HepG2 (cell line): ENCODE data around the gene ARMH2. TPM values are rescaled to one million over a fixed set of nuclear protein-coding genes. Genes with fewer than 3 reads are reported as not detected.

Experiments
- AGO2 ChIP-seq: fragments of 200-400 bp; formaldehyde crosslinking; optimal IDR thresholded peaks from 2 replicates; pipeline ENCODE3; 2017; ENCODE audit warnings: mild to moderate bottlenecking, low read depth, low read length, moderate library complexity
- BRCA1 ChIP-seq: sonication (generic); formaldehyde crosslinking; IDR thresholded peaks from 2 replicates; pipeline ENCODE4 v1.4.0; 2020; ENCODE audit warnings: missing genetic modification reagents
- CEBPB ChIP-seq: IDR thresholded peaks from 2 replicates; pipeline ENCODE4 v1.6.1; 2011; ENCODE audit warnings: low read depth, low read length, improper control_type of control experiment, borderline replicate concordance
- CENPX ChIP-seq: sonication (generic); formaldehyde crosslinking; IDR thresholded peaks from 2 replicates; pipeline ENCODE4 v1.9.0; 2021; ENCODE audit warnings: mild to moderate bottlenecking, missing genetic modification reagents, moderate library complexity
- CSRNP2 ChIP-seq: sonication (generic); formaldehyde crosslinking; conservative IDR thresholded peaks from 2 replicates; pipeline ENCODE4 v1.8.0; 2022; ENCODE audit warnings: low read depth, missing genetic modification reagents
- E2F5 ChIP-seq: sonication (generic); formaldehyde crosslinking; conservative IDR thresholded peaks from 2 replicates; pipeline ENCODE4 v1.4.0; 2020; ENCODE audit warnings: missing genetic modification reagents
- EHMT2 ChIP-seq: fragments of 200-600 bp; sonication (generic); IDR thresholded peaks from 2 replicates; pipeline ENCODE4 v1.7.0; 2017; ENCODE audit warnings: antibody characterized with exemption, low read depth, low read length, borderline replicate concordance
- KDM6A ChIP-seq: IDR thresholded peaks from 2 replicates; pipeline ENCODE4 v1.6.1; 2016; ENCODE audit warnings: low read depth
- MEIS2 ChIP-seq: sonication (generic); formaldehyde crosslinking; IDR thresholded peaks from 2 replicates; pipeline ENCODE4 v1.9.0; 2021; ENCODE audit warnings: mild to moderate bottlenecking, missing genetic modification reagents
- NCOA2 ChIP-seq: sonication (generic); formaldehyde crosslinking; IDR thresholded peaks from 2 replicates; pipeline ENCODE4 v1.8.0; 2022; ENCODE audit warnings: inconsistent platforms
- PHF5A ChIP-seq: IDR thresholded peaks from one replicate; pipeline ENCODE4 v1.6.1; 2018; ENCODE audit warnings: low read depth, missing genetic modification reagents; ENCODE audit not compliant: unreplicated experiment
- PRDM10 ChIP-seq: sonication (generic); formaldehyde crosslinking; IDR thresholded peaks from 2 replicates; pipeline ENCODE4 v1.4.0; 2020; ENCODE audit warnings: low read depth, missing genetic modification reagents
- RFXAP ChIP-seq: sonication (generic); formaldehyde crosslinking; IDR thresholded peaks from 2 replicates; pipeline ENCODE4 v1.4.0; 2020; ENCODE audit warnings: missing genetic modification reagents, borderline replicate concordance
- SATB2 ChIP-seq: sonication (generic); formaldehyde crosslinking; IDR thresholded peaks from 2 replicates; pipeline ENCODE4 v1.5.0; 2020; ENCODE audit warnings: missing genetic modification reagents
- ZBTB38 ChIP-seq: sonication (generic); formaldehyde crosslinking; IDR thresholded peaks from 2 replicates; pipeline ENCODE4 v1.5.1; 2020; ENCODE audit warnings: mild to moderate bottlenecking, missing genetic modification reagents
- ZMYM3 ChIP-seq: sonication (generic); formaldehyde crosslinking; IDR thresholded peaks from 2 replicates; pipeline ENCODE4 v1.5.1; 2020; ENCODE audit warnings: mild to moderate bottlenecking, missing genetic modification reagents
- ZNF138 ChIP-seq: sonication (generic); formaldehyde crosslinking; IDR thresholded peaks from 2 replicates; pipeline ENCODE4 v1.5.0; 2020; ENCODE audit warnings: mild to moderate bottlenecking, low read depth, missing genetic modification reagents
- ZNF431 ChIP-seq: sonication (generic); formaldehyde crosslinking; IDR thresholded peaks from 2 replicates; pipeline ENCODE4 v1.9.0; 2022; ENCODE audit warnings: missing genetic modification reagents, low read depth, mild to moderate bottlenecking, borderline replicate concordance
- ZNF589 ChIP-seq: sonication (generic); formaldehyde crosslinking; conservative IDR thresholded peaks from 2 replicates; pipeline ENCODE4 v1.8.0; 2022; ENCODE audit warnings: mild to moderate bottlenecking, moderate library complexity, missing genetic modification reagents
- ZNF605 ChIP-seq: sonication (generic); formaldehyde crosslinking; IDR thresholded peaks from 2 replicates; pipeline ENCODE4 v1.8.0; 2022; ENCODE audit warnings: mild to moderate bottlenecking, missing genetic modification reagents
- ZNF616 ChIP-seq: sonication (generic); formaldehyde crosslinking; IDR thresholded peaks from 2 replicates; pipeline ENCODE4 v1.5.0; 2020; ENCODE audit warnings: low read depth, mild to moderate bottlenecking, missing genetic modification reagents
- ZNF747 ChIP-seq: sonication (generic); formaldehyde crosslinking; IDR thresholded peaks from 2 replicates; pipeline ENCODE4 v1.8.1; 2023; ENCODE audit warnings: missing genetic modification reagents, mild to moderate bottlenecking, borderline replicate concordance
- ZSCAN22 ChIP-seq: sonication (generic); formaldehyde crosslinking; IDR thresholded peaks from 2 replicates; pipeline ENCODE4 v1.4.0; 2020; ENCODE audit warnings: mild to moderate bottlenecking, missing genetic modification reagents
- ZSCAN5A ChIP-seq: sonication (generic); formaldehyde crosslinking; IDR thresholded peaks from 2 replicates; pipeline ENCODE4 v1.8.0; 2022; ENCODE audit warnings: mild to moderate bottlenecking, missing genetic modification reagents, borderline replicate concordance
- polyA plus RNA-seq, 8 experiments: library from polyadenylated mRNA; depleted of rRNA in 3 of 8; stranded (reverse) in 7 of 8; unstranded in 1 of 8; fragments of >200 nt; fragmentation: Illumina TruSeq in 4 of 8; extraction: Trizol in 4 of 8; gene quantifications; 2 replicates each; pipeline versions ENCODE4 v1.2.1 to v1.2.3, GENCODE V29; 2011 to 2016; ENCODE audit warnings: low read depth in 4 of 8, missing spikeins in 1 of 8, mixed read lengths in 1 of 8; ENCODE audit not compliant: insufficient read depth in 1 of 8
- total RNA-seq, 5 experiments: library from RNA; depleted of rRNA; stranded (reverse); fragments of >200 nt; fragmentation: Illumina TruSeq; extraction: Trizol; gene quantifications; 2 replicates each; pipeline ENCODE4 v1.2.3, GENCODE V29; 2016; ENCODE audit warnings: low read depth in 1 of 5

Gene ARMH2
- total and polyA plus RNA-seq, 2 of the 13 experiments (the other 11 are each of a cell fraction or from before 2014, with no cell fraction given), result not detected

- TF ChIP-seq ZBTB38 (CRISPR knock-in tag) (no peak), KDM6A (0 out of 2 replicates have a peak, but pooled peaks have one; percentile 14), ZSCAN5A (CRISPR knock-in tag) (no peak), CENPX (CRISPR knock-in tag) (no peak), ZNF431 (CRISPR knock-in tag) (no peak), EHMT2 (no peak), ZSCAN22 (CRISPR knock-in tag) (no peak), ZNF747 (CRISPR knock-in tag) (0 out of 2 replicates have a peak, but pooled peaks have one; percentile 66), CEBPB (peak; percentile 96), ZNF138 (CRISPR knock-in tag) (no peak), BRCA1 (CRISPR knock-in tag) (0 out of 2 replicates have a peak, but pooled peaks have one; percentile 42), RFXAP (peak; percentile 42; the same call in 1 of the 2 replicates), ZNF589 (CRISPR knock-in tag) (no peak), NCOA2 (CRISPR knock-in tag) (peak; percentile 73), PHF5A (CRISPR knock-in tag) (no peak), ZNF605 (CRISPR knock-in tag) (no peak), CSRNP2 (no peak), ZNF616 (CRISPR knock-in tag) (no peak), PRDM10 (CRISPR knock-in tag) (0 out of 2 replicates have a peak, but pooled peaks have one; percentile 45), SATB2 (0 out of 2 replicates have a peak, but pooled peaks have one; percentile 49), E2F5 (CRISPR knock-in tag) (no peak), MEIS2 (0 out of 2 replicates have a peak, but pooled peaks have one; percentile 55), ZMYM3 (CRISPR knock-in tag) (peak; percentile 99), AGO2 (no peak)
Measured at GRCh38 chr6:24809728-24810127, 11.0 kb upstream of the ARMH2 start (continued).
